Keratinocyte (primary cell): ENCODE results near the gene TMTC2. TPM values are rescaled to one million over a fixed set of nuclear protein-coding genes. Genes with fewer than 3 reads are reported as not detected.

Experiments
- DNase-seq: peaks from one replicate; pipeline ENCODE4 v3.0.0-alpha.2; 2011; ENCODE audit warnings: low read depth, missing footprints, low spot score
- FAIRE-seq: peaks from 2 replicates; lab custom pipeline; 2011; peaks lifted over from hg19 to GRCh38; lab: Jason Lieb, UNC
- H2AFZ ChIP-seq: 2 replicates; pipeline ENCODE4 v1.6.0; 2012; ENCODE audit warnings: low read length, control low read depth, inconsistent platforms; ENCODE audit not compliant: control insufficient read depth
- H3K27ac ChIP-seq: 2 replicates; pipeline ENCODE4 v1.5.1; 2011; ENCODE audit warnings: low read length; ENCODE audit not compliant: control insufficient read depth, insufficient read depth
- H3K27me3 ChIP-seq: 3 replicates; pipeline ENCODE4 v1.6.0; 2011; ENCODE audit warnings: low read length; ENCODE audit not compliant: control insufficient read depth, insufficient read depth; ENCODE audit errors: extremely low read depth
- H3K36me3 ChIP-seq, 2 experiments: 2 replicates in 1 of 2; 3 replicates in 1 of 2; pipeline ENCODE4 v1.5.1; 2011; ENCODE audit warnings: low read length in 2 of 2, mild to moderate bottlenecking in 1 of 2; ENCODE audit not compliant: control insufficient read depth in 2 of 2, insufficient read depth in 2 of 2; ENCODE audit errors: extremely low read depth in 1 of 2
- H3K4me1 ChIP-seq: 3 replicates; pipeline ENCODE4 v1.5.1; 2011; ENCODE audit warnings: low read length; ENCODE audit not compliant: control insufficient read depth, insufficient read depth; ENCODE audit errors: extremely low read depth
- H3K4me2 ChIP-seq: 3 replicates; pipeline ENCODE4 v1.6.0; 2011; ENCODE audit warnings: low read depth, low read length; ENCODE audit not compliant: control insufficient read depth, insufficient read depth; ENCODE audit errors: extremely low read depth
- H3K4me3 ChIP-seq, 3 experiments: fragments of 200-600 bp in 1 of 3; sonication (generic) in 1 of 3; 2 replicates in 2 of 3; 3 replicates in 1 of 3; pipeline ENCODE4 v1.5.1; 2011 to 2016; ENCODE audit warnings: low read length in 3 of 3, mild to moderate bottlenecking in 3 of 3, control low read depth in 2 of 3, inconsistent platforms in 1 of 3, low read depth in 1 of 3, mixed read lengths in 1 of 3, mixed run types in 1 of 3, moderate library complexity in 1 of 3; ENCODE audit not compliant: control insufficient read depth in 2 of 3, insufficient read depth in 2 of 3; ENCODE audit errors: extremely low read depth in 1 of 3
- H3K79me2 ChIP-seq: 2 replicates; pipeline ENCODE4 v1.6.0; 2012; ENCODE audit warnings: low read length; ENCODE audit not compliant: control insufficient read depth, insufficient read depth
- H3K9ac ChIP-seq: 3 replicates; pipeline ENCODE4 v1.6.0; 2011; ENCODE audit warnings: low read length; ENCODE audit not compliant: control insufficient read depth, insufficient read depth; ENCODE audit errors: extremely low read depth
- H3K9me1 ChIP-seq: 3 replicates; pipeline ENCODE4 v1.6.0; 2011; ENCODE audit warnings: low read length; ENCODE audit not compliant: control insufficient read depth, insufficient read depth; ENCODE audit errors: extremely low read depth
- H3K9me3 ChIP-seq: 2 replicates; pipeline ENCODE4 v1.5.1; 2012; ENCODE audit warnings: low read depth, low read length; ENCODE audit not compliant: control insufficient read depth
- H4K20me1 ChIP-seq: 3 replicates; pipeline ENCODE4 v1.6.0; 2011; ENCODE audit warnings: low read length; ENCODE audit not compliant: control insufficient read depth, insufficient read depth; ENCODE audit errors: extremely low read depth
- EZH2 ChIP-seq: IDR thresholded peaks from one replicate; pipeline ENCODE4 v1.6.1; 2012; ENCODE audit warnings: inconsistent platforms, mild to moderate bottlenecking, low read length, moderate library complexity
- dilution Hi-C: fragments of 300-500 bp; cut with MboI; formaldehyde crosslinking; loops from one replicate; pipeline ENCODE4 v1.7.0; 2020; ENCODE audit warnings: low sequenced_read_pairs; ENCODE audit not compliant: extremely low pct_ligation_motif_present
- polyA plus RNA-seq, 5 experiments: library from polyadenylated mRNA; depleted of rRNA in 3 of 5; stranded (reverse) in 3 of 5; stranded (forward) in 1 of 5; unstranded in 1 of 5; fragments of >200 nt; gene quantifications; 1 replicate in 1 of 5; 2 replicates in 3 of 5; 3 replicates in 1 of 5; pipeline versions ENCODE4 v1.2.1 to v1.2.3, GENCODE V29; 2011 to 2012; ENCODE audit warnings: missing spikeins in 2 of 5, low read depth in 1 of 5, low replicate concordance in 1 of 5
- TF ChIP-seq, protein P1 (sequence below), 3 experiments: IDR thresholded peaks in 1 of 3; conservative IDR thresholded peaks in 1 of 3; optimal IDR thresholded peaks in 1 of 3; 2 replicates in 2 of 3; 3 replicates in 1 of 3; pipeline versions ENCODE3 to v1.5.1; 2011; ENCODE audit warnings: low read length in 3 of 3, mild to moderate bottlenecking in 3 of 3, moderate library complexity in 2 of 3, control low read depth in 1 of 3, inconsistent platforms in 1 of 3; ENCODE audit not compliant: insufficient read depth in 2 of 3; ENCODE audit errors: extremely low read depth in 1 of 3

The TMTC2 gene
- polyA plus RNA-seq, 1 donor (not counting 4 experiments of a cell fraction or from before 2014, with no cell fraction given), result 3.8 TPM

DNA sequence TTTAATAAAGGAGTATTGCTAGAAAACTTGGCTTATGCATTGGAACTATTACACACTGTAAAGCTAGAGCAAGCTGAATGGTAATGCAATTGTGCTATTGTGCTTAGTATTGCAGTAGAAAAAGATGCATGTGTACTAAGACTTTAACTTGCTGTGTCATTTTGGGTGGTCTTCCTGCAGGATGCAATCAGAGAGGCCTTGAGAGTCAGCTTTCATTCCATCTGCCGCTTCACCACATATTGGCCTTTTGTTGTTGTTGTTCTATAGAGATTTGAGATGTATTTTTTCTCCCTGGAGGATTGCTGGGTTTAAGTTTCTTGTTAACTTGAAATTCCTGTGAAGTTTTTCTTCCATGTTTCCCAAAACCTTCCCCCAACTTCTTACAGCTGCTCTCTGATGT, 449.7 kb downstream of the TMTC2 start:
- dilution Hi-C loops, result no loop called here
- DNase-seq, result no peak
- FAIRE-seq, result no peak

DNA sequence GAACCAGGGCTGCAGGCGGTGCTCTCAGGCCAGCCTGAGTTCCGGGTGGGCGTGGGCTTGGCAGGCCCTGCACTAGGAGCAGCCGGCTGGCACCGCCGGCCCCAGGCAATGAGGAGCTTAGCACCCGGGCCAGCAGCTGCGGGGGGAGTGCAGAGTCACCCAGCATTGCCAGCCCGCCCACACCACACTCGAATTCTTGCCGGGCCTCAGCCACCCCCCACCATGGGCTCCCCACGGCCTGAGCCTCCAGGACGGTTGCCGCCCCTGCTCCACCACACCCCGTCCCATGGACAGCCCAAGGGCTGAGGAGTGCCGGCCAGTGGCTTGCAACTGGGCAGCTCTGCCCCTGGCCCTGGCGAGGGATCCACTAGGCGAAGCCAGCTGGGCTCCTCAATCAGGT, 453.4 kb downstream of the TMTC2 start:
- TF ChIP-seq EZH2, result no peak
- TF ChIP-seq, protein P1, sequence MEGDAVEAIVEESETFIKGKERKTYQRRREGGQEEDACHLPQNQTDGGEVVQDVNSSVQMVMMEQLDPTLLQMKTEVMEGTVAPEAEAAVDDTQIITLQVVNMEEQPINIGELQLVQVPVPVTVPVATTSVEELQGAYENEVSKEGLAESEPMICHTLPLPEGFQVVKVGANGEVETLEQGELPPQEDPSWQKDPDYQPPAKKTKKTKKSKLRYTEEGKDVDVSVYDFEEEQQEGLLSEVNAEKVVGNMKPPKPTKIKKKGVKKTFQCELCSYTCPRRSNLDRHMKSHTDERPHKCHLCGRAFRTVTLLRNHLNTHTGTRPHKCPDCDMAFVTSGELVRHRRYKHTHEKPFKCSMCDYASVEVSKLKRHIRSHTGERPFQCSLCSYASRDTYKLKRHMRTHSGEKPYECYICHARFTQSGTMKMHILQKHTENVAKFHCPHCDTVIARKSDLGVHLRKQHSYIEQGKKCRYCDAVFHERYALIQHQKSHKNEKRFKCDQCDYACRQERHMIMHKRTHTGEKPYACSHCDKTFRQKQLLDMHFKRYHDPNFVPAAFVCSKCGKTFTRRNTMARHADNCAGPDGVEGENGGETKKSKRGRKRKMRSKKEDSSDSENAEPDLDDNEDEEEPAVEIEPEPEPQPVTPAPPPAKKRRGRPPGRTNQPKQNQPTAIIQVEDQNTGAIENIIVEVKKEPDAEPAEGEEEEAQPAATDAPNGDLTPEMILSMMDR (optimal IDR thresholded peaks at IDR 0.05 in 1 of 3, IDR thresholded peaks at IDR 0.05 in 1 of 3, conservative IDR thresholded peaks at IDR 0.05 in 1 of 3; ENCODE audit: extremely low read depth in 1 of 3, insufficient read depth in 2 of 3, low read length in 3 of 3), result no peak
- no peak overlapping the region for H2AFZ ChIP-seq
- H4K20me1 ChIP-seq, result no peaks in the 10 kb centered on the region
- H3K27ac ChIP-seq, result no peak overlapping the region
- H3K9me3 ChIP-seq, result no peaks in the 10 kb centered on the region
- H3K4me2 ChIP-seq, result no peak overlapping the region
- FAIRE-seq (no peak), DNase-seq (no peak)
- H3K4me3 ChIP-seq, result no peak overlapping the region
- no peaks in the 10 kb centered on the region for H3K9me1 ChIP-seq
- H3K36me3 ChIP-seq, result no peaks in the 10 kb centered on the region
- H3K27me3 ChIP-seq, result no peaks in the 10 kb centered on the region
- H3K79me2 ChIP-seq, result no peaks in the 10 kb centered on the region
- no peak overlapping the region for H3K9ac ChIP-seq
- no peaks in the 10 kb centered on the region for H3K4me1 ChIP-seq
- dilution Hi-C loops, result no loop called here

More for the DNA sequence above, 449.7 kb downstream of the TMTC2 start:
- Histone ChIP-seq H3K9ac (no peak overlapping the region), H3K9me3 (no peaks in the 10 kb centered on the region), H3K27ac (no peak overlapping the region), H3K36me3 (no peaks in the 10 kb centered on the region), H3K4me3 (no peak overlapping the region), H3K4me1 (no peaks in the 10 kb centered on the region), H3K9me1 (no peaks in the 10 kb centered on the region), H3K27me3 (no peaks in the 10 kb centered on the region), H4K20me1 (no peaks in the 10 kb centered on the region), H3K79me2 (no peaks in the 10 kb centered on the region), H2AFZ (no peak overlapping the region), H3K4me2 (no peak overlapping the region)
- no peak for TF ChIP-seq EZH2
- TF ChIP-seq, protein P1 (optimal IDR thresholded peaks at IDR 0.05 in 1 of 3, IDR thresholded peaks at IDR 0.05 in 1 of 3, conservative IDR thresholded peaks at IDR 0.05 in 1 of 3; ENCODE audit: extremely low read depth in 1 of 3, insufficient read depth in 2 of 3, low read length in 3 of 3), result no peak
